H9 (cell line): ENCODE data around the gene ITGBL1. TPM values are rescaled to one million over a fixed set of nuclear protein-coding genes. Genes with fewer than 3 reads are reported as not detected.

Experiments
- DNase-seq: peaks from one replicate; pipeline ENCODE4 v3.0.0-alpha.2; 2017
- H2AFZ ChIP-seq: one replicate; pipeline ENCODE4 v1.6.1; 2013; ENCODE audit warnings: mild to moderate bottlenecking, low read length, control low read depth, moderate library complexity
- H2AK5ac ChIP-seq: 2 replicates; pipeline ENCODE4 v1.6.1; 2013; ENCODE audit warnings: low read length, control low read depth, mixed read lengths; ENCODE audit not compliant: insufficient read length
- H2BK120ac ChIP-seq: one replicate; pipeline ENCODE4 v1.6.1; 2013; ENCODE audit warnings: low read depth, mild to moderate bottlenecking, low read length, control low read depth, inconsistent platforms; ENCODE audit not compliant: poor library complexity, severe bottlenecking
- H2BK12ac ChIP-seq: 2 replicates; pipeline ENCODE4 v1.6.1; 2013; ENCODE audit warnings: low read length, control low read depth, mixed read lengths, low read depth; ENCODE audit not compliant: insufficient read length
- H2BK15ac ChIP-seq: 2 replicates; pipeline ENCODE4 v1.6.1; 2013; ENCODE audit warnings: low read depth, low read length, control low read depth
- H2BK20ac ChIP-seq: one replicate; pipeline ENCODE4 v1.6.1; 2013; ENCODE audit warnings: low read depth, mild to moderate bottlenecking, low read length, control low read depth, inconsistent platforms; ENCODE audit not compliant: poor library complexity, severe bottlenecking
- H2BK5ac ChIP-seq: 2 replicates; pipeline ENCODE4 v1.6.1; 2013; ENCODE audit warnings: low read length, control low read depth, mixed read lengths; ENCODE audit not compliant: insufficient read length
- H3K14ac ChIP-seq: 2 replicates; pipeline ENCODE4 v1.6.1; 2013; ENCODE audit warnings: low read length, control low read depth; ENCODE audit not compliant: insufficient read depth
- H3K18ac ChIP-seq: 2 replicates; pipeline ENCODE4 v1.6.1; 2013; ENCODE audit warnings: low read depth, mild to moderate bottlenecking, mixed read lengths, low read length, control low read depth; ENCODE audit not compliant: insufficient read length
- H3K23ac ChIP-seq: 2 replicates; pipeline ENCODE4 v1.6.1; 2013; ENCODE audit warnings: low read length, control low read depth, mixed read lengths, low read depth; ENCODE audit not compliant: insufficient read length
- H3K23me2 ChIP-seq: 2 replicates; pipeline ENCODE4 v1.6.1; 2013; ENCODE audit warnings: low read depth, mild to moderate bottlenecking, mixed read lengths, low read length, control low read depth; ENCODE audit not compliant: insufficient read length, poor library complexity, severe bottlenecking
- H3K27ac ChIP-seq: 2 replicates; pipeline ENCODE4 v1.5.1; 2013; ENCODE audit warnings: low read length, control low read depth, mixed read lengths, low read depth; ENCODE audit not compliant: insufficient read length
- H3K27me3 ChIP-seq: 2 replicates; pipeline ENCODE4 v1.6.1; 2013; ENCODE audit warnings: low read length, control low read depth, inconsistent platforms; ENCODE audit not compliant: insufficient read depth
- H3K4ac ChIP-seq: 2 replicates; pipeline ENCODE4 v1.6.1; 2013; ENCODE audit warnings: low read depth, mild to moderate bottlenecking, control low read depth, inconsistent platforms, low read length, moderate library complexity
- H3K4me1 ChIP-seq: 2 replicates; pipeline ENCODE4 v1.6.1; 2013; ENCODE audit warnings: low read length, control low read depth, inconsistent platforms; ENCODE audit not compliant: insufficient read depth
- H3K4me2 ChIP-seq: 2 replicates; pipeline ENCODE4 v1.6.1; 2013; ENCODE audit warnings: low read length, control low read depth, mixed read lengths; ENCODE audit not compliant: insufficient read length, insufficient read depth
- H3K56ac ChIP-seq: 2 replicates; pipeline ENCODE4 v1.6.1; 2013; ENCODE audit warnings: low read depth, mild to moderate bottlenecking, mixed read lengths, low read length, control low read depth; ENCODE audit not compliant: insufficient read length
- H3K79me1 ChIP-seq: 2 replicates; pipeline ENCODE4 v1.6.1; 2013; ENCODE audit warnings: low read depth, mild to moderate bottlenecking, moderate library complexity, low read length, control low read depth, inconsistent platforms; ENCODE audit not compliant: insufficient read depth, poor library complexity, severe bottlenecking
- H3K79me2 ChIP-seq: 2 replicates; pipeline ENCODE4 v1.6.1; 2013; ENCODE audit warnings: low read length, control low read depth, inconsistent platforms; ENCODE audit not compliant: insufficient read depth
- H3K9ac ChIP-seq: 2 replicates; pipeline ENCODE4 v1.6.1; 2013; ENCODE audit warnings: low read length, control low read depth, mixed read lengths; ENCODE audit not compliant: insufficient read length; ENCODE audit errors: extremely low read depth
- H3K9me3 ChIP-seq: one replicate; pipeline ENCODE4 v1.6.1; 2013; ENCODE audit warnings: low read depth, low read length, inconsistent platforms; ENCODE audit not compliant: control insufficient read depth
- H3T11ph ChIP-seq: one replicate; pipeline ENCODE4 v1.6.1; 2013; ENCODE audit warnings: mild to moderate bottlenecking, low read length, control low read depth, inconsistent platforms
- H4K20me1 ChIP-seq: one replicate; pipeline ENCODE4 v1.6.1; 2013; ENCODE audit not compliant: control insufficient read depth, insufficient read length, insufficient read depth
- H4K5ac ChIP-seq: 2 replicates; pipeline ENCODE4 v1.6.1; 2013; ENCODE audit warnings: low read depth, mild to moderate bottlenecking, mixed read lengths, low read length, control low read depth; ENCODE audit not compliant: insufficient read length
- H4K8ac ChIP-seq: replicated peaks from 2 replicates; pipeline ENCODE4 v1.6.1; 2013; ENCODE audit warnings: low read length, control low read depth, mixed read lengths, low read depth; ENCODE audit not compliant: insufficient read length
- H4K91ac ChIP-seq: 2 replicates; pipeline ENCODE4 v1.6.1; 2013; ENCODE audit warnings: low read depth, mild to moderate bottlenecking, moderate library complexity, mixed read lengths, low read length, control low read depth; ENCODE audit not compliant: insufficient read length
- H3K27ac Mint-ChIP-seq, 3 experiments: 2 replicates in 2 of 3; 3 replicates in 1 of 3; pipeline ENCODE4 v1.8.0; 2020 to 2021; ENCODE audit warnings: mixed read lengths in 3 of 3, mild to moderate bottlenecking in 1 of 3, moderate library complexity in 1 of 3
- H3K27me3 Mint-ChIP-seq: 2 replicates; pipeline ENCODE4 v1.8.0; 2021; ENCODE audit warnings: low read depth, mild to moderate bottlenecking, moderate library complexity, mixed read lengths
- H3K36me3 Mint-ChIP-seq, 3 experiments: 2 replicates in 2 of 3; 3 replicates in 1 of 3; pipeline ENCODE4 v1.8.0; 2020 to 2021; ENCODE audit warnings: low read depth in 3 of 3, mixed read lengths in 3 of 3; ENCODE audit not compliant: insufficient read depth in 1 of 3
- H3K4me1 Mint-ChIP-seq, 2 experiments: 2 replicates each; pipeline ENCODE4 v1.8.0; 2020; ENCODE audit warnings: mixed read lengths in 2 of 2
- H3K4me3 Mint-ChIP-seq, 2 experiments: 2 replicates in 1 of 2; 3 replicates in 1 of 2; pipeline ENCODE4 v1.8.0; 2020 to 2021; ENCODE audit warnings: mild to moderate bottlenecking in 2 of 2, mixed read lengths in 2 of 2, moderate library complexity in 1 of 2
- H3K9me3 Mint-ChIP-seq, 2 experiments: 2 replicates in 1 of 2; 3 replicates in 1 of 2; pipeline ENCODE4 v1.8.0; 2020; ENCODE audit warnings: mild to moderate bottlenecking in 2 of 2, mixed read lengths in 2 of 2, moderate library complexity in 1 of 2
- WGBS: extraction: QIAGEN DNeasy Blood & Tissue Kit; methylation state at CpG from one replicate; pipeline ENCODE4 v1.1.7; 2013; ENCODE audit warnings: missing lambda C conversion rate, low lambda C conversion rate, mixed read lengths; ENCODE audit not compliant: insufficient read length; ENCODE audit errors: extremely low coverage; 5-methylcytosine and 5-hydroxymethylcytosine counted together
- total RNA-seq: library from RNA; stranded (reverse); gene quantifications from 2 replicates; pipeline ENCODE4 v1.2.1, GENCODE V29; 2021
- TF ChIP-seq, protein P1 (sequence below): fragments of 200-600 bp; sonication (generic); conservative IDR thresholded peaks from 3 replicates; pipeline ENCODE4 v1.8.0; 2021; ENCODE audit warnings: antibody characterized with exemption, mild to moderate bottlenecking

The ITGBL1 gene
- total RNA-seq, 1 experiment from 2014 or later: not detected

GRCh38 chr13:101628900-101629299 lies 176.4 kb downstream of the ITGBL1 start:
- H2BK120ac ChIP-seq: no peak overlapping the region
- TF ChIP-seq, protein P1, sequence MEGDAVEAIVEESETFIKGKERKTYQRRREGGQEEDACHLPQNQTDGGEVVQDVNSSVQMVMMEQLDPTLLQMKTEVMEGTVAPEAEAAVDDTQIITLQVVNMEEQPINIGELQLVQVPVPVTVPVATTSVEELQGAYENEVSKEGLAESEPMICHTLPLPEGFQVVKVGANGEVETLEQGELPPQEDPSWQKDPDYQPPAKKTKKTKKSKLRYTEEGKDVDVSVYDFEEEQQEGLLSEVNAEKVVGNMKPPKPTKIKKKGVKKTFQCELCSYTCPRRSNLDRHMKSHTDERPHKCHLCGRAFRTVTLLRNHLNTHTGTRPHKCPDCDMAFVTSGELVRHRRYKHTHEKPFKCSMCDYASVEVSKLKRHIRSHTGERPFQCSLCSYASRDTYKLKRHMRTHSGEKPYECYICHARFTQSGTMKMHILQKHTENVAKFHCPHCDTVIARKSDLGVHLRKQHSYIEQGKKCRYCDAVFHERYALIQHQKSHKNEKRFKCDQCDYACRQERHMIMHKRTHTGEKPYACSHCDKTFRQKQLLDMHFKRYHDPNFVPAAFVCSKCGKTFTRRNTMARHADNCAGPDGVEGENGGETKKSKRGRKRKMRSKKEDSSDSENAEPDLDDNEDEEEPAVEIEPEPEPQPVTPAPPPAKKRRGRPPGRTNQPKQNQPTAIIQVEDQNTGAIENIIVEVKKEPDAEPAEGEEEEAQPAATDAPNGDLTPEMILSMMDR: no peak
- H2BK15ac ChIP-seq: no peak overlapping the region
- no peak overlapping the region for H3K56ac ChIP-seq
- H2AFZ ChIP-seq: no peak overlapping the region
- no peaks in the 10 kb centered on the region for H4K20me1 ChIP-seq
- WGBS: no CpG with 5 or more reads among the region's 1 CpG
- H3K27ac ChIP-seq: no peak overlapping the region
- no peak overlapping the region for H3K14ac ChIP-seq
- no peaks in the 10 kb centered on the region for H3K9me3 ChIP-seq
- no peak for DNase-seq
- H4K91ac ChIP-seq: no peak overlapping the region
- no peaks in the 10 kb centered on the region for H3K79me2 ChIP-seq
- no peak overlapping the region for H3K9ac ChIP-seq
- H2BK20ac ChIP-seq: no peak overlapping the region
- Mint-ChIP-seq H3K9me3 (no peaks in the 10 kb centered on the region), H3K27me3 (no peaks in the 10 kb centered on the region), H3K4me1 (peaks cover 8% of the 10 kb centered on the region in 2 experiments), H3K27ac (no peak overlapping the region), H3K4me3 (no peak overlapping the region), H3K36me3 (no peaks in the 10 kb centered on the region)
- H2BK5ac ChIP-seq: no peak overlapping the region
- H3T11ph ChIP-seq: no peak overlapping the region
- no peak overlapping the region for H3K23ac ChIP-seq
- no peak overlapping the region for H3K4ac ChIP-seq
- H3K79me1 ChIP-seq: no peaks in the 10 kb centered on the region
- H3K4me2 ChIP-seq: no peak overlapping the region
- no peak overlapping the region for H2BK12ac ChIP-seq
- no peaks in the 10 kb centered on the region for H3K23me2 ChIP-seq
- H3K18ac ChIP-seq: no peak overlapping the region
- H3K4me1 ChIP-seq: no peaks in the 10 kb centered on the region
- no peaks in the 10 kb centered on the region for H3K27me3 ChIP-seq
- H4K5ac ChIP-seq: no peak overlapping the region
- no peak overlapping the region for H4K8ac ChIP-seq
- no peak overlapping the region for H2AK5ac ChIP-seq
